WTC11 (cell line): Measurements from ENCODE around the gene TMUB1. TPM values are rescaled to one million over a fixed set of nuclear protein-coding genes. Genes with fewer than 3 reads are reported as not detected.
A peak's percentile ranks its signal among the peaks of the same experiment; 100 is the strongest.

Experiments used
- ATAC-seq: fragments of 200-7000 bp; cut with Tn5 transposase; 2 replicates; pipeline ENCODE4 v1.10.0; 2021; ENCODE audit warnings: mild to moderate bottlenecking, moderate library complexity
- CTCF ChIA-PET: fragments of 300-600 bp; sonication (Branson Sonifier 250); formaldehyde crosslinking; loops from one replicate; lab custom pipeline; 2021; ENCODE audit warnings: antibody characterized with exemption; lab: Charles Lee
- POLR2A ChIA-PET: fragments of 350-600 bp; sonication (Branson Sonifier 250); formaldehyde crosslinking; loops from one replicate; lab custom pipeline; 2021; ENCODE audit warnings: antibody characterized with exemption; lab: Charles Lee
- DNase-seq: peaks from one replicate; pipeline ENCODE4 v3.0.0; 2021; ENCODE audit warnings: low spot score
- H3K27ac Mint-ChIP-seq: 2 replicates; pipeline ENCODE4 v1.8.0; 2021; ENCODE audit warnings: mixed read lengths
- H3K27me3 Mint-ChIP-seq: 2 replicates; pipeline ENCODE4 v1.8.0; 2021; ENCODE audit warnings: low read depth, mild to moderate bottlenecking, moderate library complexity, mixed read lengths
- H3K36me3 Mint-ChIP-seq: 2 replicates; pipeline ENCODE4 v1.8.0; 2021; ENCODE audit warnings: mixed read lengths
- H3K4me1 Mint-ChIP-seq: 2 replicates; pipeline ENCODE4 v1.8.0; 2022; ENCODE audit warnings: mixed read lengths
- H3K4me3 Mint-ChIP-seq: 2 replicates; pipeline ENCODE4 v1.8.0; 2021; ENCODE audit warnings: mild to moderate bottlenecking, moderate library complexity, mixed read lengths
- H3K9me3 Mint-ChIP-seq: 2 replicates; pipeline ENCODE4 v1.8.0; 2021; ENCODE audit warnings: mixed read lengths
- CBFB ChIP-seq: sonication (generic); formaldehyde crosslinking; IDR thresholded peaks from 2 replicates; pipeline ENCODE4 v1.8.1; 2022; ENCODE audit warnings: mild to moderate bottlenecking, low read depth, missing genetic modification reagents
- HMGA2 ChIP-seq: fragments of 250-450 bp; sonication (Bioruptor Pico); IDR thresholded peaks from 2 replicates; pipeline ENCODE4 v1.4.0; 2021; ENCODE audit warnings: mild to moderate bottlenecking, moderate library complexity
- NR3C1 ChIP-seq: sonication (generic); formaldehyde crosslinking; conservative IDR thresholded peaks from 2 replicates; pipeline ENCODE4 v1.8.1; 2023; ENCODE audit warnings: low read depth, mild to moderate bottlenecking, missing genetic modification reagents
- TEAD1 ChIP-seq: sonication (generic); formaldehyde crosslinking; IDR thresholded peaks from 2 replicates; pipeline ENCODE4 v1.8.0; 2022; ENCODE audit warnings: mild to moderate bottlenecking, missing genetic modification reagents
- ZBTB21 ChIP-seq: sonication (generic); formaldehyde crosslinking; IDR thresholded peaks from 2 replicates; pipeline ENCODE4 v1.8.1; 2023; ENCODE audit warnings: mild to moderate bottlenecking, missing genetic modification reagents, borderline replicate concordance
- ZNF396 ChIP-seq: fragments of 250-450 bp; sonication (Bioruptor Pico); IDR thresholded peaks from 2 replicates; pipeline ENCODE4 v1.8.0; 2021; ENCODE audit warnings: mild to moderate bottlenecking, moderate library complexity, borderline replicate concordance
- ZNF423 ChIP-seq: fragments of 250-450 bp; sonication (Bioruptor Pico); IDR thresholded peaks from 2 replicates; pipeline ENCODE4 v2.1.2; 2022; ENCODE audit warnings: mild to moderate bottlenecking, moderate library complexity
- total RNA-seq: library from RNA; stranded (reverse); gene quantifications from 3 replicates; pipeline ENCODE4 v1.2.3, GENCODE V29; 2021
- TF ChIP-seq, protein P1 (sequence below): fragments of 200-600 bp; IDR thresholded peaks from 2 replicates; pipeline ENCODE4 v1.8.0; 2022; ENCODE audit warnings: antibody characterized with exemption
- TF ChIP-seq, protein P2 (sequence below): sonication (generic); formaldehyde crosslinking; IDR thresholded peaks from 2 replicates; pipeline ENCODE4 v1.8.0; 2023; ENCODE audit warnings: mild to moderate bottlenecking, missing genetic modification reagents
- TF ChIP-seq, protein P3 (sequence below): sonication (generic); formaldehyde crosslinking; IDR thresholded peaks from 2 replicates; pipeline ENCODE4 v1.8.1; 2023; ENCODE audit warnings: mild to moderate bottlenecking, missing genetic modification reagents
- TF ChIP-seq, protein P4 (sequence below): sonication (generic); formaldehyde crosslinking; IDR thresholded peaks from 2 replicates; pipeline ENCODE4 v1.8.1; 2022; ENCODE audit warnings: mild to moderate bottlenecking, moderate library complexity, missing genetic modification reagents
- TF ChIP-seq, protein P5 (sequence below): sonication (generic); formaldehyde crosslinking; IDR thresholded peaks from 2 replicates; pipeline ENCODE4 v1.8.0; 2022; ENCODE audit warnings: missing genetic modification reagents
- TF ChIP-seq, protein P6 (sequence below): sonication (generic); formaldehyde crosslinking; IDR thresholded peaks from 2 replicates; pipeline ENCODE4 v1.8.1; 2022; ENCODE audit warnings: missing genetic modification reagents, borderline replicate concordance

TMUB1 gene
- total RNA-seq, 1 experiment from 2014 or later: 72.8 TPM

DNA sequence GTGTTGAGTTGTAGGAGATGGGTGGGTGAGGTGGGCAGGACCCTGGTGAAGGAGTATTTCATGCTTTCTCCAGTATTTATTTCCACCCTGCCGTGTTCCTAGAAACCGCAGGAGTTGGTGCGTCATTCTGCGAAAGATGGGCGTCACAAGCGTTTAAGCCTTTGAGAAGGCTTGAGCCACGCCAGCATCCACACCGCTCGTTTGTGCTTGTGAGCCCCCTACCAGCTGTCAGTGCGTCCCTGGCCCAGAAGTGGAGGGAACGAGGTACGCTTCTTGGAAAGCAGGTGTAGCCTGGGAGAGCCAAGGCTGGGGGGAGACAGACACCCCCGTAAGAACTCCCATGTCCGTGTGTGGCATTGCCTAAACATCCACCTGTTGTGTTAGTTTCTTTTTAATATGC is 8.7 kb upstream of the TMUB1 start:
- peaks cover 11% of the 10 kb centered on the region for H3K36me3 Mint-ChIP-seq
- TF ChIP-seq TEAD1 (CRISPR knock-in tag): no peak
- DNase-seq (no peak), ATAC-seq (no peak)
- H3K4me1 Mint-ChIP-seq: peaks cover 41% of the 10 kb centered on the region
- H3K4me3 Mint-ChIP-seq: no peak overlapping the region
- no peaks in the 10 kb centered on the region for H3K9me3 Mint-ChIP-seq
- no peak overlapping the region for H3K27ac Mint-ChIP-seq
- H3K27me3 Mint-ChIP-seq: peaks cover 15% of the 10 kb centered on the region
- POLR2A ChIA-PET: no interaction called here
- CTCF ChIA-PET: interaction anchor here (0.6 to 10.4 kb wide), 6 partner anchors 20 to 152 kb away, joined by 3 to 118 read pairs (median 4); partner anchors contain the start of gene ABCF2

DNA sequence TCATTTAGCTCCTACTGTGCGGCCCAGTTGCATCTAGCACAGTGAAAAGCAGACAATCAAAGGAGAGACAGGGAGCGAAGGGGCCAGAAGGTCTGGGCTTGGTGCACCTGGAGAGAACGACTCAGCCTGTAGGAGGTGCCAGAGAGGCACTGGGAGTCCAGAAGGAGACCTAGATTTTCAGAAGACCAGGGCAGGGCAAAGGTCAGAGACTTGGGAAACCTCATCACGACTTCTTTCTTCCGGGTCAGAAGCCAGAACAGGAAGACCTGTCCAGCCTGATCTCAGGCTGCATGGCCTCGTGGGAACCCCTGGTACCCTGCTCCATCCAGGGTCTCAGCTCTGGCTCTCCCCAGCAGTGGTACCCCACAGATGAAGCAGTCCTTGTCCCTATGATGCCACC is 8.1 kb upstream of the TMUB1 start:
- Mint-ChIP-seq H3K4me3 (no peak overlapping the region), H3K27me3 (peaks cover 15% of the 10 kb centered on the region), H3K27ac (no peak overlapping the region), H3K36me3 (peaks cover 10% of the 10 kb centered on the region), H3K4me1 (peaks cover 41% of the 10 kb centered on the region), H3K9me3 (no peaks in the 10 kb centered on the region)
- POLR2A ChIA-PET: no interaction called here
- TF ChIP-seq, protein P1, sequence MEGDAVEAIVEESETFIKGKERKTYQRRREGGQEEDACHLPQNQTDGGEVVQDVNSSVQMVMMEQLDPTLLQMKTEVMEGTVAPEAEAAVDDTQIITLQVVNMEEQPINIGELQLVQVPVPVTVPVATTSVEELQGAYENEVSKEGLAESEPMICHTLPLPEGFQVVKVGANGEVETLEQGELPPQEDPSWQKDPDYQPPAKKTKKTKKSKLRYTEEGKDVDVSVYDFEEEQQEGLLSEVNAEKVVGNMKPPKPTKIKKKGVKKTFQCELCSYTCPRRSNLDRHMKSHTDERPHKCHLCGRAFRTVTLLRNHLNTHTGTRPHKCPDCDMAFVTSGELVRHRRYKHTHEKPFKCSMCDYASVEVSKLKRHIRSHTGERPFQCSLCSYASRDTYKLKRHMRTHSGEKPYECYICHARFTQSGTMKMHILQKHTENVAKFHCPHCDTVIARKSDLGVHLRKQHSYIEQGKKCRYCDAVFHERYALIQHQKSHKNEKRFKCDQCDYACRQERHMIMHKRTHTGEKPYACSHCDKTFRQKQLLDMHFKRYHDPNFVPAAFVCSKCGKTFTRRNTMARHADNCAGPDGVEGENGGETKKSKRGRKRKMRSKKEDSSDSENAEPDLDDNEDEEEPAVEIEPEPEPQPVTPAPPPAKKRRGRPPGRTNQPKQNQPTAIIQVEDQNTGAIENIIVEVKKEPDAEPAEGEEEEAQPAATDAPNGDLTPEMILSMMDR: peak; percentile 35; the same call in 1 of the 2 replicates
- TF ChIP-seq, protein P2, sequence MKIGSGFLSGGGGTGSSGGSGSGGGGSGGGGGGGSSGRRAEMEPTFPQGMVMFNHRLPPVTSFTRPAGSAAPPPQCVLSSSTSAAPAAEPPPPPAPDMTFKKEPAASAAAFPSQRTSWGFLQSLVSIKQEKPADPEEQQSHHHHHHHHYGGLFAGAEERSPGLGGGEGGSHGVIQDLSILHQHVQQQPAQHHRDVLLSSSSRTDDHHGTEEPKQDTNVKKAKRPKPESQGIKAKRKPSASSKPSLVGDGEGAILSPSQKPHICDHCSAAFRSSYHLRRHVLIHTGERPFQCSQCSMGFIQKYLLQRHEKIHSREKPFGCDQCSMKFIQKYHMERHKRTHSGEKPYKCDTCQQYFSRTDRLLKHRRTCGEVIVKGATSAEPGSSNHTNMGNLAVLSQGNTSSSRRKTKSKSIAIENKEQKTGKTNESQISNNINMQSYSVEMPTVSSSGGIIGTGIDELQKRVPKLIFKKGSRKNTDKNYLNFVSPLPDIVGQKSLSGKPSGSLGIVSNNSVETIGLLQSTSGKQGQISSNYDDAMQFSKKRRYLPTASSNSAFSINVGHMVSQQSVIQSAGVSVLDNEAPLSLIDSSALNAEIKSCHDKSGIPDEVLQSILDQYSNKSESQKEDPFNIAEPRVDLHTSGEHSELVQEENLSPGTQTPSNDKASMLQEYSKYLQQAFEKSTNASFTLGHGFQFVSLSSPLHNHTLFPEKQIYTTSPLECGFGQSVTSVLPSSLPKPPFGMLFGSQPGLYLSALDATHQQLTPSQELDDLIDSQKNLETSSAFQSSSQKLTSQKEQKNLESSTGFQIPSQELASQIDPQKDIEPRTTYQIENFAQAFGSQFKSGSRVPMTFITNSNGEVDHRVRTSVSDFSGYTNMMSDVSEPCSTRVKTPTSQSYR (CRISPR knock-in tag): no peak
- ATAC-seq: peak; percentile 63
- DNase-seq: peak; percentile 72
- CTCF ChIA-PET: interaction anchor here (0.6 to 10.4 kb wide), 8 partner anchors 11 to 152 kb away, joined by 3 to 118 read pairs (median 4); partner anchors contain the start of gene FASTK

DNA sequence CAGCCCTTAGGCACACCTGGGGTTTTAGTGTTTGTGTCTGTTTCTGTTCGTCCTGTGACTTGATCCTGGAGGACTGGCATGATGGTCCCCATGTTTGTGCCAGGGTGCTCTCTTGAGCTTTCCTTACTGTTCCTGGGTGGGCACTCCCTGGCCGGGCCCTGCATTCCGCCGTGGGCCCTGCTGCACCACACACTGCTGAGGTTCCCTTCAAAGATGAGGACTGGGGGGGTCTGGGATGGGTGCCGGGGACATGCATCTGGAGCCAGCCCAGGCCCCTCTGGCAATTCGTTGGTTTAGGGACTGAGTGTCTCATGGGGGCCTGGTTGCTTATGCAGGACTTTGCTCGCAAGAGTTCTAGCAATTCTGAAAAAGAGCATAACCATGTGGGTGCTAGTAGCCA is 7.7 kb upstream of the TMUB1 start:
- peaks cover 10% of the 10 kb centered on the region for H3K36me3 Mint-ChIP-seq
- H3K27ac Mint-ChIP-seq: no peak overlapping the region
- ATAC-seq (no peak), DNase-seq (no peak)
- CTCF ChIA-PET: interaction anchor here (0.6 to 10.4 kb wide), 8 partner anchors 10 to 128 kb away, joined by 3 to 118 read pairs (median 4); partner anchors contain the start of gene FASTK
- no peaks in the 10 kb centered on the region for H3K9me3 Mint-ChIP-seq
- no peak overlapping the region for H3K4me3 Mint-ChIP-seq
- POLR2A ChIA-PET: no interaction called here
- peaks cover 41% of the 10 kb centered on the region for H3K4me1 Mint-ChIP-seq
- peaks cover 15% of the 10 kb centered on the region for H3K27me3 Mint-ChIP-seq
- TF ChIP-seq NR3C1 (CRISPR knock-in tag): no peak
- no peak for TF ChIP-seq ZBTB21 (CRISPR knock-in tag)
- TF ChIP-seq ZNF423 (CRISPR knock-in tag): no peak
- no peak for TF ChIP-seq ZNF396 (CRISPR knock-in tag)
- TF ChIP-seq, protein P3, sequence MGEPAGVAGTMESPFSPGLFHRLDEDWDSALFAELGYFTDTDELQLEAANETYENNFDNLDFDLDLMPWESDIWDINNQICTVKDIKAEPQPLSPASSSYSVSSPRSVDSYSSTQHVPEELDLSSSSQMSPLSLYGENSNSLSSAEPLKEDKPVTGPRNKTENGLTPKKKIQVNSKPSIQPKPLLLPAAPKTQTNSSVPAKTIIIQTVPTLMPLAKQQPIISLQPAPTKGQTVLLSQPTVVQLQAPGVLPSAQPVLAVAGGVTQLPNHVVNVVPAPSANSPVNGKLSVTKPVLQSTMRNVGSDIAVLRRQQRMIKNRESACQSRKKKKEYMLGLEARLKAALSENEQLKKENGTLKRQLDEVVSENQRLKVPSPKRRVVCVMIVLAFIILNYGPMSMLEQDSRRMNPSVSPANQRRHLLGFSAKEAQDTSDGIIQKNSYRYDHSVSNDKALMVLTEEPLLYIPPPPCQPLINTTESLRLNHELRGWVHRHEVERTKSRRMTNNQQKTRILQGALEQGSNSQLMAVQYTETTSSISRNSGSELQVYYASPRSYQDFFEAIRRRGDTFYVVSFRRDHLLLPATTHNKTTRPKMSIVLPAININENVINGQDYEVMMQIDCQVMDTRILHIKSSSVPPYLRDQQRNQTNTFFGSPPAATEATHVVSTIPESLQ (CRISPR knock-in tag): no peak
- no peak for TF ChIP-seq HMGA2 (CRISPR knock-in tag)
- TF ChIP-seq, protein P4, sequence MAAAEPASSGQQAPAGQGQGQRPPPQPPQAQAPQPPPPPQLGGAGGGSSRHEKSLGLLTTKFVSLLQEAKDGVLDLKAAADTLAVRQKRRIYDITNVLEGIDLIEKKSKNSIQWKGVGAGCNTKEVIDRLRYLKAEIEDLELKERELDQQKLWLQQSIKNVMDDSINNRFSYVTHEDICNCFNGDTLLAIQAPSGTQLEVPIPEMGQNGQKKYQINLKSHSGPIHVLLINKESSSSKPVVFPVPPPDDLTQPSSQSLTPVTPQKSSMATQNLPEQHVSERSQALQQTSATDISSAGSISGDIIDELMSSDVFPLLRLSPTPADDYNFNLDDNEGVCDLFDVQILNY (CRISPR knock-in tag): no peak
- TF ChIP-seq, protein P5, sequence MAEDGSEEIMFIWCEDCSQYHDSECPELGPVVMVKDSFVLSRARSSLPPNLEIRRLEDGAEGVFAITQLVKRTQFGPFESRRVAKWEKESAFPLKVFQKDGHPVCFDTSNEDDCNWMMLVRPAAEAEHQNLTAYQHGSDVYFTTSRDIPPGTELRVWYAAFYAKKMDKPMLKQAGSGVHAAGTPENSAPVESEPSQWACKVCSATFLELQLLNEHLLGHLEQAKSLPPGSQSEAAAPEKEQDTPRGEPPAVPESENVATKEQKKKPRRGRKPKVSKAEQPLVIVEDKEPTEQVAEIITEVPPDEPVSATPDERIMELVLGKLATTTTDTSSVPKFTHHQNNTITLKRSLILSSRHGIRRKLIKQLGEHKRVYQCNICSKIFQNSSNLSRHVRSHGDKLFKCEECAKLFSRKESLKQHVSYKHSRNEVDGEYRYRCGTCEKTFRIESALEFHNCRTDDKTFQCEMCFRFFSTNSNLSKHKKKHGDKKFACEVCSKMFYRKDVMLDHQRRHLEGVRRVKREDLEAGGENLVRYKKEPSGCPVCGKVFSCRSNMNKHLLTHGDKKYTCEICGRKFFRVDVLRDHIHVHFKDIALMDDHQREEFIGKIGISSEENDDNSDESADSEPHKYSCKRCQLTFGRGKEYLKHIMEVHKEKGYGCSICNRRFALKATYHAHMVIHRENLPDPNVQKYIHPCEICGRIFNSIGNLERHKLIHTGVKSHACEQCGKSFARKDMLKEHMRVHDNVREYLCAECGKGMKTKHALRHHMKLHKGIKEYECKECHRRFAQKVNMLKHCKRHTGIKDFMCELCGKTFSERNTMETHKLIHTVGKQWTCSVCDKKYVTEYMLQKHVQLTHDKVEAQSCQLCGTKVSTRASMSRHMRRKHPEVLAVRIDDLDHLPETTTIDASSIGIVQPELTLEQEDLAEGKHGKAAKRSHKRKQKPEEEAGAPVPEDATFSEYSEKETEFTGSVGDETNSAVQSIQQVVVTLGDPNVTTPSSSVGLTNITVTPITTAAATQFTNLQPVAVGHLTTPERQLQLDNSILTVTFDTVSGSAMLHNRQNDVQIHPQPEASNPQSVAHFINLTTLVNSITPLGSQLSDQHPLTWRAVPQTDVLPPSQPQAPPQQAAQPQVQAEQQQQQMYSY: no peak
- TF ChIP-seq CBFB (CRISPR knock-in tag): no peak
- TF ChIP-seq, protein P6, sequence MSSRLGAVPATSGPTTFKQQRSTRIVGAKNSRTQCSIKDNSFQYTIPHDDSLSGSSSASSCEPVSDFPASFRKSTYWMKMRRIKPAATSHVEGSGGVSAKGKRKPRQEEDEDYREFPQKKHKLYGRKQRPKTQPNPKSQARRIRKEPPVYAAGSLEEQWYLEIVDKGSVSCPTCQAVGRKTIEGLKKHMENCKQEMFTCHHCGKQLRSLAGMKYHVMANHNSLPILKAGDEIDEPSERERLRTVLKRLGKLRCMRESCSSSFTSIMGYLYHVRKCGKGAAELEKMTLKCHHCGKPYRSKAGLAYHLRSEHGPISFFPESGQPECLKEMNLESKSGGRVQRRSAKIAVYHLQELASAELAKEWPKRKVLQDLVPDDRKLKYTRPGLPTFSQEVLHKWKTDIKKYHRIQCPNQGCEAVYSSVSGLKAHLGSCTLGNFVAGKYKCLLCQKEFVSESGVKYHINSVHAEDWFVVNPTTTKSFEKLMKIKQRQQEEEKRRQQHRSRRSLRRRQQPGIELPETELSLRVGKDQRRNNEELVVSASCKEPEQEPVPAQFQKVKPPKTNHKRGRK (CRISPR knock-in tag): no peak
- TF ChIP-seq, protein P2 (CRISPR knock-in tag): no peak
